Ishikawa (cell line): ENCODE data around the gene FOXL2NB.

Experiments
- EGR1 ChIP-seq: IDR thresholded peaks from 2 replicates; pipeline ENCODE4 v1.6.1; 2012
- EP300 ChIP-seq: IDR thresholded peaks from 2 replicates; pipeline ENCODE4 v1.6.1; 2012; ENCODE audit warnings: borderline replicate concordance
- NFIC ChIP-seq: IDR thresholded peaks from 2 replicates; pipeline ENCODE4 v1.6.1; 2012
- ZBTB7A ChIP-seq: IDR thresholded peaks from 2 replicates; pipeline ENCODE4 v1.6.1; 2012; ENCODE audit warnings: low read depth
- TF ChIP-seq, protein P1 (sequence below): IDR thresholded peaks from 2 replicates; pipeline ENCODE4 v1.6.1; 2012
- TF ChIP-seq, protein P2 (sequence below): IDR thresholded peaks from 2 replicates; pipeline ENCODE4 v1.6.1; 2012; ENCODE audit warnings: low read depth, mild to moderate bottlenecking

DNA sequence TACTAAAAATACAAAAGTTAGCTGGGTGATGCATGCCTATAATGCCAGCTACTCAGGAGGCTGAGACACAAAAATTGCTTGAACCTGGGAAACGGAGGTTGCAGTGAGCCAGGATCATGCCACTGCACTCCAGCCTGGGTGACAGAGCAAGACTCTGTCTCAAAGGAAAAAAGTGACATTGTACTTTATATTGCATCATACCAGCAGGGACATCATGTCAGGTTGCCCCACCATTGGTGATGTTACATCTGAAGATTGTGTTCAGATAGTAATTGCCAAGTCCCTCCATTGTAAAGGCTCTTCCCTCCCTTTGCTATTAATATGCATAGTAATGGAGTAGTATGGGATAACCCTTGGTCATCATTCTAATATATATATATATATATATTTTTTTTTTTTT lies 44.8 kb upstream of the FOXL2NB start:
- TF ChIP-seq, protein P1, sequence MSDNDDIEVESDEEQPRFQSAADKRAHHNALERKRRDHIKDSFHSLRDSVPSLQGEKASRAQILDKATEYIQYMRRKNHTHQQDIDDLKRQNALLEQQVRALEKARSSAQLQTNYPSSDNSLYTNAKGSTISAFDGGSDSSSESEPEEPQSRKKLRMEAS = no peak
- TF ChIP-seq, protein P2, sequence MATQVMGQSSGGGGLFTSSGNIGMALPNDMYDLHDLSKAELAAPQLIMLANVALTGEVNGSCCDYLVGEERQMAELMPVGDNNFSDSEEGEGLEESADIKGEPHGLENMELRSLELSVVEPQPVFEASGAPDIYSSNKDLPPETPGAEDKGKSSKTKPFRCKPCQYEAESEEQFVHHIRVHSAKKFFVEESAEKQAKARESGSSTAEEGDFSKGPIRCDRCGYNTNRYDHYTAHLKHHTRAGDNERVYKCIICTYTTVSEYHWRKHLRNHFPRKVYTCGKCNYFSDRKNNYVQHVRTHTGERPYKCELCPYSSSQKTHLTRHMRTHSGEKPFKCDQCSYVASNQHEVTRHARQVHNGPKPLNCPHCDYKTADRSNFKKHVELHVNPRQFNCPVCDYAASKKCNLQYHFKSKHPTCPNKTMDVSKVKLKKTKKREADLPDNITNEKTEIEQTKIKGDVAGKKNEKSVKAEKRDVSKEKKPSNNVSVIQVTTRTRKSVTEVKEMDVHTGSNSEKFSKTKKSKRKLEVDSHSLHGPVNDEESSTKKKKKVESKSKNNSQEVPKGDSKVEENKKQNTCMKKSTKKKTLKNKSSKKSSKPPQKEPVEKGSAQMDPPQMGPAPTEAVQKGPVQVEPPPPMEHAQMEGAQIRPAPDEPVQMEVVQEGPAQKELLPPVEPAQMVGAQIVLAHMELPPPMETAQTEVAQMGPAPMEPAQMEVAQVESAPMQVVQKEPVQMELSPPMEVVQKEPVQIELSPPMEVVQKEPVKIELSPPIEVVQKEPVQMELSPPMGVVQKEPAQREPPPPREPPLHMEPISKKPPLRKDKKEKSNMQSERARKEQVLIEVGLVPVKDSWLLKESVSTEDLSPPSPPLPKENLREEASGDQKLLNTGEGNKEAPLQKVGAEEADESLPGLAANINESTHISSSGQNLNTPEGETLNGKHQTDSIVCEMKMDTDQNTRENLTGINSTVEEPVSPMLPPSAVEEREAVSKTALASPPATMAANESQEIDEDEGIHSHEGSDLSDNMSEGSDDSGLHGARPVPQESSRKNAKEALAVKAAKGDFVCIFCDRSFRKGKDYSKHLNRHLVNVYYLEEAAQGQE = no peak
- TF ChIP-seq EP300 = no peak
- no peak for TF ChIP-seq NFIC
- no peak for TF ChIP-seq EGR1
- TF ChIP-seq ZBTB7A = no peak
